Hematopoietic multipotent progenitor cell treated with erythropoietin and hydrocortisone succinate and interleukin-3 and kit ligand, for 17 days (in vitro differentiated cells): ENCODE measurements around the gene ABCB8.
A peak's percentile ranks its signal among the peaks of the same experiment; 100 is the strongest.

ENCODE experiments used
- DNase-seq: peaks from one replicate; pipeline ENCODE4 v3.0.0-alpha.2; 2015; ENCODE audit warnings: low spot score

Gene ABCB8

GRCh38 chr7:151057989-151058780 lies 29.9 kb downstream of the ABCB8 start:
- peak; percentile 98 for DNase-seq

- DNase-seq: peak; percentile 43
These were observed 30.6 kb downstream of the ABCB8 start for GRCh38 chr7:151058781-151059366.

GRCh38 chr7:151059367-151060112 lies 31.3 kb downstream of the ABCB8 start, which contains the start of gene SLC4A2:
Gene SLC4A2 (plus strand): TSS chr7:151059589. CDS start chr7:151061988, 2,399 bp downstream.
- DNase-seq: peak; percentile 41

GRCh38 chr7:151060113-151060415 lies 31.8 kb downstream of the ABCB8 start:
- no peak for DNase-seq

GRCh38 chr7:151060416-151061212 lies 32.4 kb downstream of the ABCB8 start:
- DNase-seq: no peak

- no peak for DNase-seq
These were observed 33.2 kb downstream of the ABCB8 start for GRCh38 chr7:151061213-151062110.

- DNase-seq: no peak
These were observed 33.8 kb downstream of the ABCB8 start for GRCh38 chr7:151062111-151062398.

GRCh38 chr7:151062399-151063211 lies 34.4 kb downstream of the ABCB8 start:
- no peak for DNase-seq

- DNase-seq: no peak
These were observed 34.9 kb downstream of the ABCB8 start for GRCh38 chr7:151063212-151063561.

- no peak for DNase-seq
These were observed 36.2 kb downstream of the ABCB8 start for GRCh38 chr7:151064454-151064853.

GRCh38 chr7:151064993-151065392 lies 36.7 kb downstream of the ABCB8 start:
- DNase-seq: no peak

- no peak for DNase-seq
These were observed 37.3 kb downstream of the ABCB8 start for GRCh38 chr7:151065516-151065915.

- DNase-seq: no peak
These were observed 38.2 kb downstream of the ABCB8 start for GRCh38 chr7:151066273-151066974.

- no peak for DNase-seq
These were observed 40.0 kb downstream of the ABCB8 start for GRCh38 chr7:151068069-151068773.

- no peak for DNase-seq
These were observed 41.8 kb downstream of the ABCB8 start for GRCh38 chr7:151069841-151070573.

- no peak for DNase-seq
These were observed 42.3 kb downstream of the ABCB8 start for GRCh38 chr7:151070574-151070960.

GRCh38 chr7:151071032-151071866 lies 43.0 kb downstream of the ABCB8 start:
- DNase-seq: no peak

GRCh38 chr7:151073990-151074389 lies 45.7 kb downstream of the ABCB8 start:
- DNase-seq: no peak
